Activated naive CD4-positive, alpha-beta T cell treated with anti-CD3 and anti-CD28 coated beads, Interleukin-2, amount 10 ng/mL, durations not matched to agents 5 hours and 36 hours (primary cell): Measurements from ENCODE around the gene GFM1. TPM values are rescaled to one million over a fixed set of nuclear protein-coding genes. Genes with fewer than 3 reads are reported as not detected.

Experiments
- total RNA-seq, 2 experiments: library from RNA; stranded (reverse); gene quantifications; one replicate each; pipeline ENCODE4 v1.2.3, GENCODE V29; 2021

GFM1 gene
- 10 to 100 TPM; 34.1 to 42.4 TPM for total RNA-seq

DNA sequence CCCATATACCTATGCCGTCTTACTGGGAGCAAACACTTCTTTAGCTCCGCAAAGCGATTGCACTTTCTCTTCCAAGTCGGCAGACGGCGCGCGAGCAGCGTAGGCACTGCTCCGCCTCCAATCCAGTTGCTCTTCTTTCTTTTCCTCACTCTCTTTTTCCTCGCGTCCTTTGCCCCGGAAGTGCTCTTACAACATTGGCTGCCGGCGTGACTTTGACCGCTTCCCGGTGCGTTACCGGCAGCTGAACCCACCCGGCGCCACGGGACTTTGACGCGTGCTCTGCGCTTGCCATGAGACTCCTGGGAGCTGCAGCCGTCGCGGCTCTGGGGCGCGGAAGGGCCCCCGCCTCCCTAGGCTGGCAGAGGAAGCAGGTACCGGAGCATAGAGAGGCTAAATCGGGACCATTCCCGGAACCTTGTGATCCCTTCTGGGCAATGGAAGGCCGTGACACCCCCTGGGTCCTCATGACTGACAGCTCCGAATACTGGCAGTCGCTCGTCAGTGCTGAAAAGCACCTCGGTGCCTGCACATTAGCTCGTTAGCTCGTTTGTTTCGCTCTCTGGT is at the start of gene GFM1:
GFM1 (plus strand) TSS at position 183 of the 564 bp plus-strand sequence; CDS start at position 291, 108 bp downstream.

GRCh38 chr3:158672215-158673176 is 28.2 kb downstream of the GFM1 start, which contains the start of gene LXN:
LXN (minus strand) TSS chr3:158672648; CDS start chr3:158672478, 170 bp downstream.

DNA sequence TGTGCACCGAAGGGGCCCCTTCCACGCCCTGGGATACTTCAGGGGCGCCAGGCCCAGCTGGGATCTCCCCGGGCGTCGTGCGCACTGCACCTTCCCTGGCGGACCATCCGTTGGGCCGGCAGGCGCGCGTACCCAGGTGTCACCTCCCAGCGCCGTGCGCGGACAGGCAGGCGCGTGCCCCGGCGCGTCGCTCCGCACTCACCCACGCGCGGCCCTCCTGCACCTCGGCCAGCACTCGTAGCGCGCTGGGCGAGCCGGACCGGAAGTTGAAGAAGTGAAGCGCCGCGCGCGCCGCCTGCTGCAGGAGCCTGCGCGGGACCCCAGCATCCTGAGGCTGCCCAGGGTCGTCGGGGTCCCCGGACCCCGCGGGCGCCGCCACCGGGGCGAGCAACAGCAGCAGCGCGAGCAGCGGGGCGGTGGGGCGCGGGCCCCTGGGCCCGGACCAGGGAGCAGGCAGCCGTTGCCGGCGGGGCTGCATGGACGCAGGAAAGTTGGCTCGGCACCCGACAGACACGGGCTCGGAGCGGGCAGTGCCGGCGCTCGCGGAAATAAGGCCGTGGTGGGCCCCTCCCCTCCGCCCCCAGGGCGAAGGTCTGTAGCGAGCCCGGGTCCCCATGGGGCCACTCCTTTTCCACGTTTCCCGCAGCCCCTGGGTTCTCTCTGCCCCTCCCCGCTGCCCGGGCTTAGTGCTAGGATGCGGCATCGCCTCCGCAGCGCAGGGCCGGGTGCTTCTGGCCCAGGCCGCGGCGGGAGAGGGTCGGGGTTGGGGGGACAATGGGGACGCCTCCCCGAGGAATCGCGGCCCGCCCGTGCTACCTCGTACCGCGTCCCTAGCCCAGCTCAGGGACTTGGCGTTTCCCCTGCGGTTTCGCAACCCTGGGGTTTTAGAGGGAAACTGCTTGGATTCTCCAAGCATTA is 87.9 kb downstream of the GFM1 start, which contains the start of gene RARRES1:
RARRES1 (minus strand) TSS at position 520 of the 918 bp plus-strand sequence; CDS start at position 478, 42 bp downstream.

Other genes starting within 250 kb of the GFM1 start
- gene MLF1, start 73.3 kb upstream of the GFM1 start, total RNA-seq: under 1 TPM in 1 of 2 experiments, not detected in 1; 0.58 TPM
- 1 to 10 TPM; 8.1 to 9.2 TPM for gene LXN, start 28.1 kb downstream of the GFM1 start, total RNA-seq
- not detected for gene RARRES1, start 87.9 kb downstream of the GFM1 start, total RNA-seq
- 10 to 100 TPM; 28.0 to 32.5 TPM for gene MFSD1, start 157.5 kb downstream of the GFM1 start, total RNA-seq